GM21619 (cell line): ENCODE measurements around the gene CCDC81.
"Not testable (repeated sequence)": the region's sequence is repeated elsewhere in the genome, so short reads cannot be mapped to it uniquely, and the experiment has no call there.

ENCODE experiments used
- ATAC-seq: cut with Tn5 transposase; IDR thresholded peaks from one replicate; pipeline ENCODE4 v1.9.1; 2021; ENCODE audit not compliant: unreplicated experiment

The CCDC81 gene

DNA sequence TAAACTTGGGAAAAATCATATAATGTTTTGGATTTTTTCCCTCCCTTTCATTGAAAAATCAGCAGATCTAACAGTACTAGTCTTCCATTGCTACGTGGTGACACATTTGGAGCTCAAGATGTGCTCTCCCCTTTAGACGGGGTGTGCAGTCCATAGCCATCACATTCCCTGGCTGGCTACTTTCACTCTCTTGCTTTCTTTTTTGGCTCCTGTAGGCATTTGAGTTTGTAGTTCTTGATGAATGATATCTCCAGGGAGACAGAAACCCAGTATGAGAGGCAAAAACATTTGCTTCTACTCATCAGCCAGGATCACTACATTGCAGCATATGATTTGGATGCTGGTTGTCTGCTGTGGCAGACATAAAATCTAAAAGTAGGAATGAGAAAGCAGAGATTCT is 12.1 kb downstream of the CCDC81 start:
- ATAC-seq: no peak

DNA sequence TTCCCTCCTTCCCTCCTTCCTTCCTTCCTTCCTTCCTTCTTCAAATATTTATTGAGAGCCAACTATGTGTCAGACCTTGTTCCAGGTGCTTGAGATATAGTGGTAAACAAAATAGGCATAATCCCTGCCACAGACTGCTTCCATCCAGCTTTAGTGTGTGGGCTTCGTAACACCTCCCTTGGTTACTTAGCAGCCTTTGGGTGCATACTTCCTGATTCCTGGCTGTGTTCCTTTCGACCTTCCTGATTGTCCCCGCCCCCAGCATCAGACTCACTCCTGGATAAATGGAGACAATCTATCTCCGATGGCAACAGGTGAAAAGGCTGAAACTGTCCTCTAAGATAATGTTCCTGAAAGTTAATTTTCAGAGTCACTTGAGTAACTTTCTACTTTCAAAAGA is 13.5 kb downstream of the CCDC81 start:
- no peak for ATAC-seq

DNA sequence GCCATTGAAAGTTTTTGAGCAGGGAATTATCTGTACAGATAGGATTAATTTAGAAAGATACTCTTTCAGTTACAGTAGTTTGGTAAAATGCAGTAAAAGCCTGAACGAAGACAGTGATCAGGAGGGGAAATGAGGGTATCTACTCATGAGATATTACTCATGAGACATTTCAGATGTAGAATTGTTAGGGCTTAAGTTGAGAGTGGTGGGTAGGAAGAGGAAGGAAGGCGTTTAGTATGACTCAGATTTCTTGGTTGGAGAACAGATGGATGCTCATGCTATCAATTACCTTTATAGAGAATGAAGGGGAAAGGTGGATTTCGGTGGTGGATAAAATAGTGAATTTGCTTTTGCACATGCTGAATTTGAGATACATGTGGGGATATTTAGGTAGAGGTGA is 15.8 kb downstream of the CCDC81 start:
- no peak for ATAC-seq

DNA sequence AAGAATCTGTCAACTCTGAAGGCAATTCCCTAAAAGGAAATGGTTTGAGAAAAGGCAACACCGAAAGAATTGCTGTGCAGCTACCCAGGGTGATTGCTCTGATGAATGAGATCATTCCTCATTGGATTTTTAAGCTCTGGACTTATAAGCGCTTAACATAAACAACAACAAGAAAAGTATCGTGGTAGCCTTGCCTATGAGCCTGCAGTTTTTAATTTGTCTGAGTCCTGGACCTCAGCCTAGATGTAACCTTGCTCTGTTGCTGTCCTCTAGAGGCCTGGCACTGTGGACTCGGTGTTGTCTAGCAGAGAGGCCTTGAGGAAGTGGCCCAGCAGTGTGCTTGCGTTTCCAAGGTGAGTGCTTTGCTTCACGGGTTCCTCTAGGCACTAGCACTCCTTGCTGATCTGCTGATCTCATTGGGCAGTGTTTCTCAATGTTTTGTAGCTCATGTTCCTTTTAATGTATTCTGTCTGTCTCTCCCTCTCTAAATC is 20.4 kb downstream of the CCDC81 start:
- ATAC-seq: no peak

DNA sequence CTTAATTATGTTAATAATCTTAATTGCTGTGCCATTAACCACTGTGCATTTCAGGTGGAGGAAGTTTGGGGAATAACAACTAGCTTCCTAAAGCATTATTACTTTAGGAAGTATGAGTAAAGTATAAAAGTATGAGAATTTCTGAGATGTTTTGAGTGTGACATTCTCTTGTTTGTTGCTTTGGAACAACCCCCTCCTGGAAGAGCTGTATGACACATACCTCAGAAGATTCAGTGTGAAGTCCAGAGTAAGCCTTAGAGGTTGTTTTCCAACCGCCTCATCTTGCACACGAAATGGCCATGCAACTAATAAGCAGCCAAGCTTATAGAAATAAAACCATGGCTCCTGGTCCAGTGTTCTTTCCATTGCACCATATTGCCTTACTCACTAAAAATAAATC is 21.7 kb downstream of the CCDC81 start:
- ATAC-seq: no peak

DNA sequence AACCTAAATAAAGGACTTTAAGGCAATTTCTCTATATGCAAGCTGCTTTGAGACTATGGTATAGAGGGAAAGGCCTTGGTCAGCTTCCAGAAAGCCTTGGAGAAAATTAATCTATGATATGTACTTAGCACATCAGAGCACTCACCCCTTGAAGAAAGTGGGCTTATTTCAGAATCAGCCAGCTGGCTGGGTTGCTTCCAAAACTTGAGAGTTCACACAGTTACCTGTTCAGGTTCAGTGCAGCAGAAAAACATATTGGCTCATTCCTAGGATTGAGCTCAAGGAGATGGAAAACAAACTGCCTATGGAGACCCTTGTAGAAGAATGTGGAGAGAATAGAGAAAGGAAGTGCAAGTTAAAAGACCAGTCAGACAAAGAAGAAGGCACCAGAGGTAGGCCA is 22.7 kb downstream of the CCDC81 start:
- ATAC-seq: no peak

DNA sequence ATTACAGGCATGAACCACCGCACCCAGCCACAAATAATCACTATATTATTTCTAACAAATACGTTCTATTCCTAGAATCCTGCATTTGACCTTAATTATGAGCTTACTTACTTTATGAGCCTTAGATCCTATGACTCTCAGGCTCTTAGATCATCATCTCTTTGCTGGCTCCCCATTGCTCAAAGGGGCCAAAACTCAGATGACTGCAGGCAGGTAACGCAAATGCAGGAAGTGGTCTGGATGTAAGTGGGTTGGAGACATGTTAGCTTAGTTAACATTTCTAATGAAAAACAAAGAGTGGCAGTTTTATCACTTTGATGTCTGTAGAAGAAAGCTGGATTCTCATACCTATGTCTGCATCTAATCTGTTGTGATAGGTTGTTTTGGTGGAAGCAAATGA is 23.4 kb downstream of the CCDC81 start:
- ATAC-seq: no peak

DNA sequence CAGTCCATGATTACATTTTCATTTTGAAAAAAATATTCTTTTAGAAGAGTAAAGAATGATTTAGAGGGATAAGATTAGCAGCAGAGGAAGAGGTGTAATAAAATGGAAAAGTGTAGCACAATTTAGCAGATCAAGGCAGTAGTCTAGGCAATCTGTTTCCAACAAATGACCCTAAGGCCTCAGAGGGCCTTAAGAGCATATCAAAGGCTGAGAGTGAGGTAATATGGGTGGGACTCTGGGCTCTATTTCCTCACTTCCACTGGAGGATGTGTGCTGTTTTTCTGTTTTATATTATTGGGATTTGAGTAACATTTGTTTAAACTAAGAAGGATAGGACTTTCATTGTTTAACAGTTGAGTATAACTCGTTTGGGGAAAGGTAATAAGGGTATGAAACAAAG is 28.8 kb downstream of the CCDC81 start:
- no peak for ATAC-seq

DNA sequence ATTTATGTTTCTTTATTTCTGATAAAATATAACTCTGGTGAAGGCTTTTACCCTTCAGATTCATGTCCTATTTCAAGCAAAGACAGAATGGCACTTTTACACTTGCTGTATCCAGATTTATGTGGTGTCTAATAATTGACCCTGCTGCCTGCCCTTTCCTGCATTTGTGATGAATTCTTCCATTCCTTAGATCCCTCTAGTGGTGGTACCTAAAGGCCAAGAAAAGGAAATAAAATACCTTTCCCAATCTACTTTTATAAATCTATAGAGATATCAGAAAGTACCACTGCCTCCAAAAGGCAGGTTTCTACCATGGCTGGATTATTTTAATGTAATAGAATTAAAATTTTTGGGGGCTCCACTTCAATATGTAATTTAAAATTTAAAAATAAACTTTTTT is 34.2 kb downstream of the CCDC81 start:
- no peak for ATAC-seq

DNA sequence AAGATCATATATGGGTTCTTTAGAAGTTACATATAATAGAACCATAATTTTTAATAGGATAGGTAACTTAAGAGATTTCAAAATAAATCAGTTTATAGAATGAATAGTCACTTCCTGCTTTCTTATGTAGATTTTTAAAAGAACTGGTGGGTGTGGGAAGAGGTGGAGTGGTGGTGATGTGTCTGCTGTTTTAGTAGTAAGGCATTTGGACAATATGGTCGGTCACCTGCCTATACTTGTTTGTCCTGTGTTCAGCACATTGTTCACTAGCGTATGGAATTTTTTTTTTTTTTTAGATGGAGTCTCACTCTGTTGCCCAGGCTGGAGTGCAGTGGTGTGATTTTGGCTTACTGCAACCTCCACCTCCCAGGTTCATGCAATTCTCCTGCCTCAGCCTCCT is 39.3 kb downstream of the CCDC81 start:
- ATAC-seq: no peak

DNA sequence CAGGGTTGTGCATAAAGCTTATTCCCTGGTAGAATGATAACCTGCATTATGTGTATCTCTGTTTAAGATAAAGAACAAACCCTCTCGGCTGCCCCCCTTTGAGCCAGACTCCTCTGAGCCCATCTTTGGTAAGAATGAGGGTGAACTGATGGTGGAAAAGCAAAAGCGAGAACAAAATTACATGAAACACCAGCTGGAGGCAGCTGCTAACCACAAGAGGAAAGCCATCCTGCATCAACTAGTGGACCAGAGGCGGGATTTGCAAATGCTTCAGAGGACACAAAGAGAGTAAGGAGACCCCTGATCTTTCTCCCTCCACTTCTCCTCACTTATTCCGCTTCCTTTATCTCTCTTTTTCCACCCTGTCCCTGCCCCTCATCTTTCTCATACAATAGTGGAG is 40.3 kb downstream of the CCDC81 start:
- no peak for ATAC-seq

DNA sequence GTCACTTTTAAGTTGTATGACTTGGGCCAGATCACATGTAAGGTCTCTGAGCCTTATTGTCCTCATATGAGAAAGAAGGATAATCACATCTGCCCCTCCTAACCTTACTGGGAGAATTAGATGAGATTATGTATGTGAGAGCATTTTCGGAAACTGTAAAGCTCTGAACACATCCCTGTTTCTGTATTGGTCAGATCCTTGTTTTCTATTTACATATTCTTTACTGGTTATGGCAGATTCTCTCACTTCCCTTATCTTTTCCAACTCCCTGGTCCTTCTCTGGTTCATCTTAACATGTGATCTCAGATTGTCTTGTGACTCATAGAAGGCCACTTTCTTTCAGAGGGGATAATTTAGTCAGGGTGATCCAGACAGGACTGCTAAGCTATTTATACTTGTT is 41.8 kb downstream of the CCDC81 start:
- no peak for ATAC-seq

DNA sequence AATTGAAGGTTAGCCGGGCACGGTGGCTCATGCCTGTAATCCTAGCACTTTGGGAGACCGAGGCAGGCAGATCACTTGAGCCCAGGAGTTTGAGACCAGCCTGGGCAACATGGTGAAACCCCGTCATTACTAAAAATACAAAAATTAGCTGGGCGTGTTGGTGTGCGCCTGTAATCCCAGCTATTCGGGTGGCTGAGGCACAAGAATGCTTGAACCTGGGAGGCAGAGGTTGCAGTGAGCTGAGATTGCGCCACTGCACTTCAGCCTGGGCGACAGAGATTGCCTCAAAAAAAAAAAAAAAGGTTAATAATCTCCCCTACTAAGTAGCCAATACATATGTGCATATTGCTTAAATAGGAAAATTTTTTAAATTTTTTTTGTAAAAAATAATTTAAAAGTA is 42.3 kb downstream of the CCDC81 start:
- ATAC-seq: not testable (repeated sequence)

DNA sequence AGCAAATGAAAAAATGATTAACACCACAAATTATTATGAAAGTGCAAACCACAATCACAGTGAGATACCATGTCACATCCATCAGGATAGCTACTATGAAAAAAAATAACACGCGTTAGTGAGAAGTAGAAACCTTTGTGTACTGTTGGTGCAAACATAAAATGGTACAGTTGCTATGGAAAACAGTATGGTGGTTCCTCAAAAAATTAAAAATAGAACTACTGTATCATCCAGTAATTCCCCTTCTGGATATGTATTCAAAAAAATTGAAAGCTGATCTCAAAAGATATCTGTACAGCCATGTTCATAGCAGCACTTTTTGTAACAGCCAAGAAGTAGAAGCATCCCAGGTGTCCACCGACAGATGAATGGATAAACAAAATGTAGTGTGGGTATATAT is 43.4 kb downstream of the CCDC81 start:
- no peak for ATAC-seq

DNA sequence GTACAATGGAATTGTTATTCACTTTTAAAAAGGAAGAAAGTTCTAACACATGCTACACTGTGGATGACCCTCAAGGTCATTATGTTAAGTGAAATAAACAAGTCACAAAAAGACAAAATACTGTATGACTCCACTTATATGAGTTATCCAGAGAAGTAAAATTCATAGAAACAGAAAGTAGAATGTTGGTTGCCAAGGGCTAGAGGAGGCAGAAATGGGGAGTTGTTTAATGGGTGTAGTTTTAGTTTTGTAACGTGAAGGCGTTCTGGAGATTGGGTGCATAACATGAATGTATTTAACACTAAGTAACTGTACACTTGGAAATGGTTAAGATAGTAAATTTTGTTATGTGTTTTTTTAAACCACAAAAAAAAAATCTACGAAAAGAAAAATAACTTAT is 43.8 kb downstream of the CCDC81 start:
- ATAC-seq: peak; percentile 14

DNA sequence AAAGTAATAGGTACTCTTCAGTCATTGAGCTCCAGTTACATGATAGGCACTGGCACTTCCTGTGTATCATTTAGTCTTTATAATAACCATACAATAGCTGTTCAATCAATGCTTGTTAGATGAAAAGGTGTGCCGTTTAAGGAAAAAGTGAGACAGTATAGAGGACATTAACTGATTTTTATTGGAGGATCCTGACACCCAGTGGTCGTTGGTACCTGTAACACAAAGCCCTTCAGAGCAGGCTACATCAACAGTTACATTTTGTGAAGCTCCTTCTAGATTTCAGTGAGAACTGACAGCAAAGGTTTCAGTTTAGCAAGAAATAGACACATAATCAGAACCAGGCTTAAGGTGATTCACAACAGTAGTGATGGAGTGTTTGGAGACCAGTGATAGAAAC is 44.2 kb downstream of the CCDC81 start:
- ATAC-seq: peak; percentile 54

DNA sequence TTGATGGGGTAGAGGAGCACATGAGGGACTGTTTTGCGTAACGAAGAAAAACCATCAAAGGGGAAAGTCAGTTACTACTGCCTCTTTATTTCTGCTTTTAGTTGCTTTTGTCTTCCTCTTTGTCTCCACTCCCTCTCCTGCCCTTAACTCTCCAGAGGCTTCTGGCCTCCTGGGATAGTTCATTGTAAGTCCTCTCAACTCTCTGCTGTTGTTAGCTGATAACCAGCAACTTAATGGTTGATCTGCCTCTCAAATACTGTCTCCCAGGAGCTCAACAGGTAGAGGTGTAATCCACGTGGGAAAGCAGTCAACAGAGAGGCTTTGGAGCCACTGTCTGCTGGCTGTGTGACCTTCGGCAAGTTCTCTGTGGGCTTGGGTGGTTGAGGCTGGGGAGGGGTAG is 47.3 kb downstream of the CCDC81 start:
- no peak for ATAC-seq

DNA sequence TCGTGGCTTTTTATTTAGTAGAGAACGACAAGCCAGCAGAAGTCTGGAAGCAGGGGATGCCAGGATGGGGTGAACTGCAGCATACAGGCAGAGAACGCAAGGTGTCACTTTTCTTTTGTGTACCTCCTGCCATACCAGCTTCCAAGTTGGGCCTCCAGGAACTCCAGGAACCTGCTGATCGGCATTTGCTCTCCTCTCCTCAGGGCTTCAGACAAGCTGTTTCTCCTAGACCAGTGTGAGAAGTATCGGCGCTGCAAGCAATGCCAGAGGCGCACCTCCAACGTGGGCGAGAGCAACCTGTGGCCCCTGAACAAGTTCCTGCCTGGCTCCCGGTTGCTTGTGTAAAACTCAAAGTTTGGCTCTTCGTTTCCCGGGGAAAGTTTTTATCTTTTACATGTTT is 47.7 kb downstream of the CCDC81 start:
- ATAC-seq: no peak

DNA sequence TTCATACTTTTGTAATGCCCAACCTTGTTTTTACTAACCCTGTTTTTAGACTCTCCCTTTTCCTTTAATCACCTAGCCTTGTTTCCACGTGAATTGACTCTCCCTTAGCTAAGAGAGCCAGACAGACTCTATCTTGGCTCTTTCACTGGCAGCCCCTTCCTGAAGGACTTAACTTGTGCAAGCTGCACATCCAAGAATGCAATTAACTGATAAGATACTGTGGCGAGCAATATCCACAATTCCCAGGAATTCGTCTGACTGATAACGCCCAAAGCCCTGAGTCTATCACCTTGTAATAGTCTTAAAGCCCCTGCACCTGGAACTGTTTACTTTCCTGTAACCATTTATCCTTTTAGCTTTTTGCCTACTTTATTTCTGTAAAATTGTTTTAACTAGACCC is 48.8 kb downstream of the CCDC81 start:
- ATAC-seq: not testable (repeated sequence)

DNA sequence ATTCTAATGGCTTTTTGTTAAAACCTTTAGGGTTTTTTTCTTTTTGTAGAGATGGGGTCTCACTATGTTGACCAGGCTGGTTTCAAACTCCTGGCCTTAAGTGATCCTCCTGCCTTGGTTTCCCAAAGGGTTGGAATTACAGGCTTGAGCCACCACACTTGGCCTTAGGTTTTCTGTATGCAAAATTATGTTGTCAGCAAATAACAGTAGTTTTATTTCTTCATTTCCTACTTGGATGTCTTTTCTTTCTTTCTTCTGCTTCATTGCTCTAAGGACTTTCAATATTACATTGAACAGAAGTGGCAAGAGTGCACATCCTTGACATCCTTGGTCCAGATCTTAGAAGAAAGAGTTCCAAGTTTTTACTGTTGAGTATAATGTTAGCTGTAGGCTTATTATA is 52.8 kb downstream of the CCDC81 start:
- no peak for ATAC-seq

DNA sequence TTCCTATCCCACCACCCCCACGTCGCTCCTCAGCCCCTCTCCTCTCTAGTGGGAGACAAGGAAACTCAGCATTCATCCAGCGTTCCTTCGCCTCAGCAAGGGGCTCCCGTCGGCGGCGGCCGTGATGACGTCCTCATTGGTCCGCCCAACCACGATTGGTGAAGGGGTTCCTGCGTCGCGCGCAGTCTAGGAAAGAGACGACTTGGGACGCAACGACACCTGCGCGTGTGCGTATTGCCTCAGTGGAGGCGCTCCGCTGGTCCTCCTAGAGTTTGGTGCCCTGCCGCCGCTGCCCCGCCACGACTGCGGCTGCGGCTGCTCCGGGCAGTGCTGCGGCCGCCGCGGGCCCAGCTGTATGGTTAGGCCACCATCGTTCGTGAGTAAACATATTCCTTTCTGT is 56.6 kb downstream of the CCDC81 start:
- no peak for ATAC-seq

DNA sequence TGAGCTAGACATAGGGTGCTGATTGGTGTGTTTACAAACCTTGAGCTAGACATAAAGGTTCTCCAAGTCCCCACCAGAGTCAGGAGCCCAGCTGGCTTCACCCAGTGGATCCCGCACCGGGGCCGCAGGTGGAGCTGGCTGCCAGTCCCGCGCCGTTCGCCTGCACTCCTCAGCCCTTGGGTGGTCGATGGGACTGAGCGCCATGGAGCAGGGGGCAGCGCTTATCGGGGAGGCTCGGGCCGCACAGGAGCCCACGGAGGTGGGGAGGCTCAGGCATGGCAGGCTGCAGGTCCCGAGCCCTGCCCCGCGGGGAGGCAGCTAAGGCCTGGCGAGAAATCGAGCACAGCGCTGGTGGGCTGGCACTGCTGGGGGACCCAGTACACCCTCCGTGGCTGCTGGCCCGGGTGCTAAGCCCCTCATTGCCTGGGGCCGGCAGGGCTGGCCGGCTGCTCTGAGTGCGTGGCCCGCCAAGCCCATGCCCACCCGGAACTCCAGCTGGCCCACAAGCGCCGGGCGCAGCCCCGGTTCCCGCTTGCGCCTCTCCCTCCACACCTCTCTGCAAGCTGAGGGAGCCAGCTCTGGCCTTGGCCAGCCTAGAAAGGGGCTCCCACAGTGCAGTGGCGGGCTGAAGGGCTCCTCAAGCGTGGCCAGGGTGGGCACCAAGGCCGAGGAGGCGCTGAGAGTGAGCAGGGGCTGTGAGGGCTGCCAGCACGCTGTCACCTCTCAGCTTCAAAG is 58.8 kb downstream of the CCDC81 start:
- ATAC-seq: not testable (repeated sequence)

DNA sequence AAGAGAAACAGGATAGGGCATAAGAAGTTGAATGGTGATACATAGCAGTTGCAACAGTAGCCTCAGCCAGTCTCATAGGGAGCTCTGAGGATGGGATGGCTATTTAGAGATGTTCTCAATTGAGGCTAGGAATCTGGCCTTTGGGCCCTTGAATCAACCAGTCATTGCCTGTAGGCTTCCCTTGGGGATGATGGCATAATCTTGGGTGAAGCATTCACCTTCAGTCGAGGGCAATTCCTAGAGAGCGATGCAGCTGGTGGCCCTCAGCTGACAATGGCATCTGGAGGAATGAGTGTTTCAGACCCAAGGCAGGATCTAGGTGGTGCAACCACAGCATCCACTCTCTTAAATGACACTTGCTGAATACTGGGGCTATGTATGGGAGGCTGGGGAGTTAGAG is 61.0 kb downstream of the CCDC81 start:
- ATAC-seq: no peak
